ENCODE results near the gene UNC119. TPM values are rescaled to one million over a fixed set of nuclear protein-coding genes. Genes with fewer than 3 reads are reported as not detected.

UNC119 gene
- total and polyA plus RNA-seq, 9 donors: 14.4 to 27.3 (median 19.3) TPM

DNA sequence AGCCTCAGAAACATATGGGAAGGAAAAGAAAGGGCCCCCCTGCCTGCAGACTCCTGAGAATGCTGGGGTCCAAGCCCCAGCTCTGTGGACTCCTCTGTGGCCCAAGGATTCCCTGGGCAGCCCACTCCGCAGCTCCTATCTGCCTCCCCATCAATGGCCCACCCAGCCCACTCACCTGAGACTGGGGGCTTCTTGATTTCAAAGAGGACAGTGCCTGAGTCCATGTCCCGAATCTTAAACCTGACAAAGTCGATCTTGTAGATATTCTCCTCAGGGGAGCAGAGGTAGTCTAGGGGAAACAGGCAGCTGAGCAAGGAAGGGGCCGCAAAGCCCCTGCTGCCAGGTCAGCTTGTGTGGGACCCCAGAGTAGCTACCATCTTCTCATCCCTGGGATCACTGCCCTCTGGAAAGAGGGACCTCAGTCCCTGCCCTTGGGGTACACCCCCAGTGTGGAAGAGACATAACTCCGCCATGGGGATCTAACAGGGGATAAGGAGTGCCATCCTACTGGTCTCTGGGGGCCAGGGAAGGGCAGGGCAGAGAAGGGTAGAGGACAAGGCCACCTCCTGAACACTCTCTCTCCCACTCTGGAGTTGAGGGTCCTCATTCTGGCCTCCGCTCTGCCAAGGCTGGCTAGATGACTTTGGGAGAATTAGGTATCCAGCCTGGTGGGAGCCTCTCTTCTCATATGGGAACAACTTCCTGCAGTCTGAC is 3.9 kb downstream of the UNC119 start:
- Histone ChIP-seq H3K27me3 (no peaks in the 10 kb centered on the region), H3K9me3 (no peaks in the 10 kb centered on the region), H3K27ac (no peak overlapping the region), H3K4me1 (ENCODE audit: insufficient read depth) (peaks cover 6% of the 10 kb centered on the region), H3K36me3 (no peaks in the 10 kb centered on the region), H3K4me3 (no peak overlapping the region)
- no peak for DNase-seq
- intact Hi-C loops (cut with DNase I): no loop called here
- WGBS, 3 donors: 85 to 90% (median 89%) methylated on average over 6 of the region's 6 CpGs
- TF ChIP-seq EP300 (IDR thresholded peaks at IDR 0.05): no peak
- TF ChIP-seq CTCF (IDR thresholded peaks at IDR 0.05): no peak
- TF ChIP-seq POLR2A (IDR thresholded peaks at IDR 0.05): no peak

GRCh38 chr17:28547623-28548416 is 4.6 kb downstream of the UNC119 start:
- Histone ChIP-seq H3K4me3 (no peak overlapping the region), H3K27ac (no peak overlapping the region), H3K36me3 (no peaks in the 10 kb centered on the region), H3K4me1 (ENCODE audit: insufficient read depth) (peaks cover 6% of the 10 kb centered on the region), H3K27me3 (no peaks in the 10 kb centered on the region), H3K9me3 (no peaks in the 10 kb centered on the region)
- WGBS, 3 donors: 73 to 74% (median 74%) methylated on average over 26 of the region's 26 CpGs
- TF ChIP-seq CTCF (IDR thresholded peaks at IDR 0.05) (peak; percentile 42 to 61 (median 58)), POLR2A (IDR thresholded peaks at IDR 0.05) (no peak), EP300 (IDR thresholded peaks at IDR 0.05) (no peak)
- intact Hi-C loops (cut with DNase I): no loop called here
- DNase-seq: peak; percentile 44 to 80 (median 70)

GRCh38 chr17:28547096-28547622 is 5.3 kb downstream of the UNC119 start:
- WGBS, 3 donors: 85 to 94% (median 89%) methylated on average over 14 of the region's 14 CpGs
- TF ChIP-seq POLR2A (IDR thresholded peaks at IDR 0.05): no peak
- no peak for TF ChIP-seq EP300 (IDR thresholded peaks at IDR 0.05)
- TF ChIP-seq CTCF (IDR thresholded peaks at IDR 0.05): no peak
- Histone ChIP-seq H3K9me3 (no peaks in the 10 kb centered on the region), H3K4me1 (ENCODE audit: insufficient read depth) (peaks cover 6% of the 10 kb centered on the region), H3K36me3 (no peaks in the 10 kb centered on the region), H3K27me3 (no peaks in the 10 kb centered on the region), H3K4me3 (no peak overlapping the region), H3K27ac (no peak overlapping the region)
- no peak for DNase-seq
- intact Hi-C loops (cut with DNase I): no loop called here

GRCh38 chr17:28545787-28546415 is 6.5 kb downstream of the UNC119 start:
- Histone ChIP-seq H3K4me3 (no peak overlapping the region), H3K27ac (no peak overlapping the region), H3K27me3 (no peaks in the 10 kb centered on the region), H3K9me3 (no peaks in the 10 kb centered on the region), H3K36me3 (no peaks in the 10 kb centered on the region), H3K4me1 (ENCODE audit: insufficient read depth) (no peaks in the 10 kb centered on the region)
- WGBS, 3 donors: 63 to 67% (median 67%) methylated on average over 6 of the region's 6 CpGs
- intact Hi-C loops (cut with DNase I): no loop called here
- TF ChIP-seq POLR2A (IDR thresholded peaks at IDR 0.05) (no peak), EP300 (IDR thresholded peaks at IDR 0.05) (no peak), CTCF (IDR thresholded peaks at IDR 0.05) (no peak)
- DNase-seq: no peak
